Cardiac muscle cell (in vitro differentiated cells and primary cell): Measurements from ENCODE around the gene KLF4. TPM values are rescaled to one million over a fixed set of nuclear protein-coding genes. Genes with fewer than 3 reads are reported as not detected.
A peak's percentile ranks its signal among the peaks of the same experiment; 100 is the strongest.

Source experiments
- DNase-seq, 2 donors: peaks; one replicate each; pipeline versions ENCODE4 v3.0.0 to v3.0.0-alpha.2; 2010 to 2017; ENCODE audit warnings: low read depth in 1 of 2, low spot score in 1 of 2
- H3K27ac ChIP-seq: fragments of 200-600 bp; sonication (generic); 2 replicates; pipeline ENCODE4 v1.5.1; 2016
- H3K27me3 ChIP-seq: fragments of 200-600 bp; sonication (generic); 2 replicates; pipeline ENCODE4 v1.6.0; 2016; ENCODE audit warnings: control low read depth
- H3K36me3 ChIP-seq: fragments of 200-600 bp; sonication (generic); 2 replicates; pipeline ENCODE4 v1.5.1; 2016; ENCODE audit warnings: control low read depth
- H3K4me1 ChIP-seq: fragments of 200-600 bp; sonication (generic); 2 replicates; pipeline ENCODE4 v1.8.1; 2017; ENCODE audit warnings: low read depth, mild to moderate bottlenecking, mixed run types
- H3K4me3 ChIP-seq: fragments of 200-600 bp; sonication (generic); 2 replicates; pipeline ENCODE4 v1.5.1; 2016; ENCODE audit warnings: mild to moderate bottlenecking
- H3K9me3 ChIP-seq: fragments of 200-600 bp; sonication (generic); 2 replicates; pipeline ENCODE4 v1.5.1; 2017; ENCODE audit warnings: low read depth, mild to moderate bottlenecking, control low read depth
- polyA plus RNA-seq: library from polyadenylated mRNA; unstranded; fragments of >200 nt; fragmentation: Nextera tagmentation; extraction: Ambion mirVana; gene quantifications from 2 replicates; pipeline ENCODE4 v1.2.1, GENCODE V29; 2016
- total RNA-seq: library from RNA; depleted of rRNA; stranded (reverse); fragments of >200 nt; gene quantifications from 2 replicates; pipeline ENCODE4 v1.2.3, GENCODE V29; 2016
- TF ChIP-seq, protein P1 (sequence below): IDR thresholded peaks from 2 replicates; pipeline ENCODE4 v1.5.1; 2012; ENCODE audit warnings: low read depth, mild to moderate bottlenecking, low read length

Gene KLF4
- total and polyA plus RNA-seq, 2 experiments from 2014 or later: 1.4 TPM; not detected in 1

DNA sequence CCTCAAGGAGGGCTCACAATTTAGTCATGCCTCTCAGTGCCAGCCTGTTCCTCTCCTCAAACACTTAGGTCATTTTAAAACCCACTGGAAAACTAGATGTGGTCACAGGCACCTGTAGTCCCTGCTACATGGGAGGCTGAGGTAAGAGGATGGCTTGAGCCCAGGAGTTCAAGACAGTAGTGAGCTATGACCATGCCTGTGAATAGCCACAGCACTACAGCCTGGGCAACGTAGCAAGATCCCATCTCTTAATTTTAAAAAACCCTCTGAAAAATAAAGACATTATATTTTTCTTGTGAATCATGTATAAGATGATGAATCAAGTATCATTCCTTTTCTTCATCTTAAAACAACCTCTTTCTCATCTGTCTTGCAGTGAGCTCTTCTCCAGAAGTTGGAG is 45.8 kb downstream of the KLF4 start:
- Histone ChIP-seq H3K4me1 (no peaks in the 10 kb centered on the region), H3K36me3 (no peaks in the 10 kb centered on the region), H3K9me3 (no peaks in the 10 kb centered on the region), H3K4me3 (no peak overlapping the region), H3K27me3 (no peaks in the 10 kb centered on the region), H3K27ac (no peak overlapping the region)
- DNase-seq: no peak
- TF ChIP-seq, protein P1, sequence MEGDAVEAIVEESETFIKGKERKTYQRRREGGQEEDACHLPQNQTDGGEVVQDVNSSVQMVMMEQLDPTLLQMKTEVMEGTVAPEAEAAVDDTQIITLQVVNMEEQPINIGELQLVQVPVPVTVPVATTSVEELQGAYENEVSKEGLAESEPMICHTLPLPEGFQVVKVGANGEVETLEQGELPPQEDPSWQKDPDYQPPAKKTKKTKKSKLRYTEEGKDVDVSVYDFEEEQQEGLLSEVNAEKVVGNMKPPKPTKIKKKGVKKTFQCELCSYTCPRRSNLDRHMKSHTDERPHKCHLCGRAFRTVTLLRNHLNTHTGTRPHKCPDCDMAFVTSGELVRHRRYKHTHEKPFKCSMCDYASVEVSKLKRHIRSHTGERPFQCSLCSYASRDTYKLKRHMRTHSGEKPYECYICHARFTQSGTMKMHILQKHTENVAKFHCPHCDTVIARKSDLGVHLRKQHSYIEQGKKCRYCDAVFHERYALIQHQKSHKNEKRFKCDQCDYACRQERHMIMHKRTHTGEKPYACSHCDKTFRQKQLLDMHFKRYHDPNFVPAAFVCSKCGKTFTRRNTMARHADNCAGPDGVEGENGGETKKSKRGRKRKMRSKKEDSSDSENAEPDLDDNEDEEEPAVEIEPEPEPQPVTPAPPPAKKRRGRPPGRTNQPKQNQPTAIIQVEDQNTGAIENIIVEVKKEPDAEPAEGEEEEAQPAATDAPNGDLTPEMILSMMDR: no peak

DNA sequence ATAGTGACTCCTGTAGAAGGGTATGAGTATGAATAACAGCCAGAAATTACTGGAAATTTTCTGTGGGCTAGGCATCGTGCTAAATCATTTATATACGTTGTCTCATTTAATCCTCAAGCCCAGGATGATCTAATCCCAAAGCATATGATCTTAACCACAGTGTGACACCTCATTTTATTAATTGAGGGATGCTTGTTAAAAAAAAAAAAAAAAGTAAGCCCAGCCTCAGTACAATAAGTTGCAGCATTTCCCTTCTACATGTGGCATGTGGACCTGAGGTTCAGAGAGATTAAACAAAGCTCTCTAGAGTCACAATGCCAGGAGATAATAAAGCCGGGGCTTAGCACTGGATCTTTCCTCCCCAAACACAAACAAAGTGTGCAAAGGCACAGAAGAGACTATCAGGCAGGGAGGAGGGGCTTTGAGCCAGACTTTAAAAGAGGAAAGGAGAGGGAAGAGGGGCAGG is 49.5 kb downstream of the KLF4 start:
- Histone ChIP-seq H3K27ac (no peak overlapping the region), H3K9me3 (no peaks in the 10 kb centered on the region), H3K36me3 (no peaks in the 10 kb centered on the region), H3K4me1 (no peaks in the 10 kb centered on the region), H3K27me3 (no peaks in the 10 kb centered on the region), H3K4me3 (no peak overlapping the region)
- TF ChIP-seq, protein P1: no peak
- DNase-seq: no peak

DNA sequence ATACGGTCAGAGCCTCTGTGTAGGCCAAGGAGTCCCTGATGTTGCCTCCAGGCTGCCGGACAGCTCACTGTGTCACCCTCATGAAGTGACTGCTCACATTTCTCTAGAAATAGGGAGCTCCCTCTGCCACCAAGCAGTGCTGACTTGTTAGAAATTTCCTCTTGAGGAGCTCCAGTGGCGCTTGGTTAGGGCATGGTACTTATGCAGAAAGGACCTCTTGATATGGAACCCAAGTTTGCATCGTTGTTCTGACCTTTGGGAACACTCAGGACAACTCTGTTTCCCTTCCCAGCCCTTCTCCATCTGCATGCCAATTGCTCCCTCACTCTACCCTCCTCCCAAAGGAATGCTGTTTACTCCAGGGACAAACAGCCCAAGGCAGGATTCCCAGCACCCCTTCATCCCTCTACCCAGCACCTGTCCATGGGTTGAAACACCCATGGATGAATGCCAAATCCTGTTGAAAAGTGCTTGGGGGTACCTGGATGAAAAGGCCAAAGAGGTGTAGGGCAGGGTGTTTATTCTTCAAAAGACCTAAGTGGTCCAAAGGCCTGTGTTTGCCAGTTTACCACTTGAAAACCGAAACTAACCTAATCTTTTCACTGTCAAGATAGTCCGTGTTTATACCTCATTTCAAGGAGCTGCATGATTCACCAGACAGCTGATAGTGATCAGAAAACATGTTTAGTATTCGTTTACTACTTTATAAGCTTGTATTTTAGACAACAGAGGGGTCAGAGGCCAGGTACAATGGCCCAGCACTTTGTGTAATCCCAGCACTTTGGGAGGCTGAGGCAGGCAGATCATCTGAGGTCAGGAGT is 51.1 kb downstream of the KLF4 start:
- Histone ChIP-seq H3K9me3 (no peaks in the 10 kb centered on the region), H3K27me3 (no peaks in the 10 kb centered on the region), H3K27ac (no peak overlapping the region), H3K36me3 (no peaks in the 10 kb centered on the region), H3K4me1 (no peaks in the 10 kb centered on the region), H3K4me3 (no peak overlapping the region)
- TF ChIP-seq, protein P1: no peak
- peak in 1 of 2 donors; percentile 30 for DNase-seq

DNA sequence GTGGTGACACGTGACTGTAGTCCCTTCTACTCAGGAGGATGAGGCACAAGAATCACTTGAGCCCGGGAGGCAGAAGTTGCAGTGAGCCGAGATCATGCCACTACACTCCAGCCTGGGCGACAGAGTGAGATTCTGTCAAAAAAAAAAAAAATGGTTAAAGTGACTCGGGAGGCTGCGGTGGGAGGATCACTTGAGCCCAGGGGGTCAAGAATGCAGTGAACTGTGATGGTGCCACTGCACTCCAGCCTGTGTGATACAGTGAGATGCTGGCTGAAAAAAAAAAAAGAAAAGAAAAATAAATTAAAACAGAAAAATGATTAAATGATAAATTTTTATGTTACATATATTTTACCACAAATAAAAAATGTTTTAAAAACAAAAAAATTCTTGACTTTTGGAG is 51.9 kb downstream of the KLF4 start:
- Histone ChIP-seq H3K9me3 (no peaks in the 10 kb centered on the region), H3K4me3 (no peak overlapping the region), H3K27ac (no peak overlapping the region), H3K4me1 (no peaks in the 10 kb centered on the region), H3K36me3 (no peaks in the 10 kb centered on the region), H3K27me3 (no peaks in the 10 kb centered on the region)
- no peak for DNase-seq
- TF ChIP-seq, protein P1: no peak

DNA sequence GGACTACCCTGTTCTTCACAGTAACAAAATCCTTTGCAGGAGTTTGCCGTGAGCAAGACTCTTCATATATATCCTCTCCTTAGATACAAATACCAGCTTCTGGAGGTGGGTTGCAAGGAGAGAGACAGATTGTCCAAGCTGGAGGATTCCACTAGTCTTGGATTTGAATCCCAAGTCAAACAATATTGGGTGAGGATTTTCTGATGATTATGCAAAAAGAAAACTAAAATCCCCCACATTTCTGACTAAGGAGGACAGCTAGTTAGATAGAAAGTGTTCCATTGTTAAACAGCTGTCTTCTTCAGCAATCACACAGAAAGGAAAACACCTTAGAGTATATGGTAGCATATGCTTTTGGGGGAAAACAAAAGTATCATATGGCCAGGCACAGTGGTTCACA is 54.2 kb downstream of the KLF4 start:
- TF ChIP-seq, protein P1: no peak
- H3K27me3 ChIP-seq: no peaks in the 10 kb centered on the region
- H3K9me3 ChIP-seq: no peaks in the 10 kb centered on the region
- no peak overlapping the region for H3K27ac ChIP-seq
- H3K4me1 ChIP-seq: no peaks in the 10 kb centered on the region
- DNase-seq: no peak
- no peak overlapping the region for H3K4me3 ChIP-seq
- no peaks in the 10 kb centered on the region for H3K36me3 ChIP-seq

Other genes starting within 250 kb of the KLF4 start
- gene RAD23B, start 206.5 kb downstream of the KLF4 start, total RNA-seq: 84.7 and 88.5 TPM in 2 replicates
- gene RAD23B, start 206.5 kb downstream of the KLF4 start, polyA plus RNA-seq: 11.7 and 13.6 TPM in 2 replicates